ENCODE results near the gene GRID2.
"Not testable (repeated sequence)": the region's sequence is repeated elsewhere in the genome, so short reads cannot be mapped to it uniquely, and the experiment has no call there.

Gene GRID2

GRCh38 chr4:92359491-92359890 lies 55.7 kb downstream of the GRID2 start:
- H3K27ac ChIP-seq (ENCODE audit: low read depth, low read length): peak overlapping the region; percentile 57
- no peaks in the 10 kb centered on the region for H3K9me3 ChIP-seq (ENCODE audit: control insufficient read depth, insufficient read depth, low read length)
- no peaks in the 10 kb centered on the region for H3K36me3 ChIP-seq (ENCODE audit: control insufficient read depth, insufficient read depth, low read length)
- H3K4me1 ChIP-seq (ENCODE audit: control insufficient read depth, insufficient read depth, low read length): peaks cover 45% of the 10 kb centered on the region
- no peaks in the 10 kb centered on the region for H3K27me3 ChIP-seq (ENCODE audit: control insufficient read depth, insufficient read depth, low read length)
- H3K9ac ChIP-seq (ENCODE audit: low read depth, low read length): no peak overlapping the region
- H3K4me3 ChIP-seq (ENCODE audit: low read depth, low read length): no peak overlapping the region; the same call in 1 of the 2 replicates

- no peak overlapping the region for H3K9ac ChIP-seq (ENCODE audit: low read depth, low read length)
- no peaks in the 10 kb centered on the region for H3K36me3 ChIP-seq (ENCODE audit: control insufficient read depth, insufficient read depth, low read length)
- no peak overlapping the region for H3K27ac ChIP-seq (ENCODE audit: low read depth, low read length)
- peaks cover 46% of the 10 kb centered on the region for H3K4me1 ChIP-seq (ENCODE audit: control insufficient read depth, insufficient read depth, low read length)
- H3K9me3 ChIP-seq (ENCODE audit: control insufficient read depth, insufficient read depth, low read length): no peaks in the 10 kb centered on the region
- H3K27me3 ChIP-seq (ENCODE audit: control insufficient read depth, insufficient read depth, low read length): no peaks in the 10 kb centered on the region
- H3K4me3 ChIP-seq (ENCODE audit: low read depth, low read length): no peak overlapping the region
Measured at GRCh38 chr4:92362028-92362427, 58.3 kb downstream of the GRID2 start.

- Histone ChIP-seq H3K4me3 (ENCODE audit: low read depth, low read length) (no peak overlapping the region), H3K27ac (ENCODE audit: low read depth, low read length) (no peak overlapping the region), H3K27me3 (ENCODE audit: control insufficient read depth, insufficient read depth, low read length) (no peaks in the 10 kb centered on the region), H3K36me3 (ENCODE audit: control insufficient read depth, insufficient read depth, low read length) (no peaks in the 10 kb centered on the region), H3K9ac (ENCODE audit: low read depth, low read length) (no peak overlapping the region), H3K9me3 (ENCODE audit: control insufficient read depth, insufficient read depth, low read length) (no peaks in the 10 kb centered on the region), H3K4me1 (ENCODE audit: control insufficient read depth, insufficient read depth, low read length) (peaks cover 16% of the 10 kb centered on the region)
Measured at GRCh38 chr4:92368653-92369052, 64.9 kb downstream of the GRID2 start.

GRCh38 chr4:92381616-92382015 lies 77.8 kb downstream of the GRID2 start:
- no peak overlapping the region for H3K4me3 ChIP-seq (ENCODE audit: low read depth, low read length)
- H3K9ac ChIP-seq (ENCODE audit: low read depth, low read length): no peak overlapping the region
- H3K4me1 ChIP-seq (ENCODE audit: control insufficient read depth, insufficient read depth, low read length): peaks cover 19% of the 10 kb centered on the region; the same call in 1 of the 2 replicates
- H3K27me3 ChIP-seq (ENCODE audit: control insufficient read depth, insufficient read depth, low read length): no peaks in the 10 kb centered on the region
- peaks cover 9% of the 10 kb centered on the region; the same call in 1 of the 2 replicates for H3K9me3 ChIP-seq (ENCODE audit: control insufficient read depth, insufficient read depth, low read length)
- H3K36me3 ChIP-seq (ENCODE audit: control insufficient read depth, insufficient read depth, low read length): no peaks in the 10 kb centered on the region
- no peak overlapping the region for H3K27ac ChIP-seq (ENCODE audit: low read depth, low read length)

GRCh38 chr4:92382128-92382527 lies 78.4 kb downstream of the GRID2 start:
- H3K27ac ChIP-seq (ENCODE audit: low read depth, low read length): no peak overlapping the region
- peaks cover 20% of the 10 kb centered on the region; the same call in 1 of the 2 replicates for H3K4me1 ChIP-seq (ENCODE audit: control insufficient read depth, insufficient read depth, low read length)
- no peaks in the 10 kb centered on the region for H3K27me3 ChIP-seq (ENCODE audit: control insufficient read depth, insufficient read depth, low read length)
- 0 out of 2 replicates have a peak, but pooled peaks cover 4% of the 10 kb centered on the region for H3K9me3 ChIP-seq (ENCODE audit: control insufficient read depth, insufficient read depth, low read length)
- no peak overlapping the region for H3K4me3 ChIP-seq (ENCODE audit: low read depth, low read length)
- H3K9ac ChIP-seq (ENCODE audit: low read depth, low read length): no peak overlapping the region
- no peaks in the 10 kb centered on the region for H3K36me3 ChIP-seq (ENCODE audit: control insufficient read depth, insufficient read depth, low read length)

- Histone ChIP-seq H3K9me3 (ENCODE audit: control insufficient read depth, insufficient read depth, low read length) (no peaks in the 10 kb centered on the region), H3K27me3 (ENCODE audit: control insufficient read depth, insufficient read depth, low read length) (no peaks in the 10 kb centered on the region), H3K27ac (ENCODE audit: low read depth, low read length) (no peak overlapping the region), H3K4me1 (ENCODE audit: control insufficient read depth, insufficient read depth, low read length) (peaks cover 31% of the 10 kb centered on the region), H3K4me3 (ENCODE audit: low read depth, low read length) (no peak overlapping the region), H3K9ac (ENCODE audit: low read depth, low read length) (no peak overlapping the region), H3K36me3 (ENCODE audit: control insufficient read depth, insufficient read depth, low read length) (no peaks in the 10 kb centered on the region)
Measured at GRCh38 chr4:92387459-92388069, 83.8 kb downstream of the GRID2 start.

- Histone ChIP-seq H3K4me1 (ENCODE audit: control insufficient read depth, insufficient read depth, low read length) (peaks cover 56% of the 10 kb centered on the region), H3K27me3 (ENCODE audit: control insufficient read depth, insufficient read depth, low read length) (no peaks in the 10 kb centered on the region), H3K36me3 (ENCODE audit: control insufficient read depth, insufficient read depth, low read length) (no peaks in the 10 kb centered on the region), H3K4me3 (ENCODE audit: low read depth, low read length) (no peak overlapping the region), H3K9ac (ENCODE audit: low read depth, low read length) (no peak overlapping the region), H3K27ac (ENCODE audit: low read depth, low read length) (no peak overlapping the region), H3K9me3 (ENCODE audit: control insufficient read depth, insufficient read depth, low read length) (no peaks in the 10 kb centered on the region)
Measured at GRCh38 chr4:92399032-92399431, 95.3 kb downstream of the GRID2 start.

GRCh38 chr4:92403525-92403924 lies 99.8 kb downstream of the GRID2 start:
- not testable (repeated sequence) for H3K9me3 ChIP-seq (ENCODE audit: control insufficient read depth, insufficient read depth, low read length); H3K27ac ChIP-seq (ENCODE audit: low read depth, low read length); H3K27me3 ChIP-seq (ENCODE audit: control insufficient read depth, insufficient read depth, low read length); H3K9ac ChIP-seq (ENCODE audit: low read depth, low read length); H3K4me3 ChIP-seq (ENCODE audit: low read depth, low read length); H3K36me3 ChIP-seq (ENCODE audit: control insufficient read depth, insufficient read depth, low read length)
- peaks cover 35% of the 10 kb centered on the region for H3K4me1 ChIP-seq (ENCODE audit: control insufficient read depth, insufficient read depth, low read length)

GRCh38 chr4:92406488-92406887 lies 102.7 kb downstream of the GRID2 start:
- no peak overlapping the region for H3K4me3 ChIP-seq (ENCODE audit: low read depth, low read length)
- H3K9ac ChIP-seq (ENCODE audit: low read depth, low read length): no peak overlapping the region
- H3K9me3 ChIP-seq (ENCODE audit: control insufficient read depth, insufficient read depth, low read length): no peaks in the 10 kb centered on the region
- H3K27me3 ChIP-seq (ENCODE audit: control insufficient read depth, insufficient read depth, low read length): no peaks in the 10 kb centered on the region
- H3K36me3 ChIP-seq (ENCODE audit: control insufficient read depth, insufficient read depth, low read length): no peaks in the 10 kb centered on the region
- H3K4me1 ChIP-seq (ENCODE audit: control insufficient read depth, insufficient read depth, low read length): peaks cover 13% of the 10 kb centered on the region
- no peak overlapping the region for H3K27ac ChIP-seq (ENCODE audit: low read depth, low read length)

GRCh38 chr4:92421920-92422319 lies 118.2 kb downstream of the GRID2 start:
- peaks cover 39% of the 10 kb centered on the region for H3K4me1 ChIP-seq (ENCODE audit: control insufficient read depth, insufficient read depth, low read length)
- H3K36me3 ChIP-seq (ENCODE audit: control insufficient read depth, insufficient read depth, low read length): no peaks in the 10 kb centered on the region
- no peak overlapping the region for H3K9ac ChIP-seq (ENCODE audit: low read depth, low read length)
- no peak overlapping the region for H3K27ac ChIP-seq (ENCODE audit: low read depth, low read length)
- peaks cover 7% of the 10 kb centered on the region; the same call in 1 of the 2 replicates for H3K27me3 ChIP-seq (ENCODE audit: control insufficient read depth, insufficient read depth, low read length)
- H3K9me3 ChIP-seq (ENCODE audit: control insufficient read depth, insufficient read depth, low read length): no peaks in the 10 kb centered on the region
- H3K4me3 ChIP-seq (ENCODE audit: low read depth, low read length): no peak overlapping the region

GRCh38 chr4:92433272-92433758 lies 129.5 kb downstream of the GRID2 start:
- H3K9ac ChIP-seq (ENCODE audit: low read depth, low read length): peak overlapping the region; percentile 10

More at GRCh38 chr4:92433272-92433758, 129.5 kb downstream of the GRID2 start:
- Histone ChIP-seq H3K9me3 (ENCODE audit: control insufficient read depth, insufficient read depth, low read length) (peaks cover 20% of the 10 kb centered on the region), H3K27me3 (ENCODE audit: control insufficient read depth, insufficient read depth, low read length) (no peaks in the 10 kb centered on the region), H3K27ac (ENCODE audit: low read depth, low read length) (peak overlapping the region; percentile 82), H3K36me3 (ENCODE audit: control insufficient read depth, insufficient read depth, low read length) (peaks cover 6% of the 10 kb centered on the region; the same call in 1 of the 2 replicates), H3K4me3 (ENCODE audit: low read depth, low read length) (0 out of 2 replicates have a peak overlapping the region, but pooled peaks have one; percentile 5), H3K4me1 (ENCODE audit: control insufficient read depth, insufficient read depth, low read length) (peaks cover 50% of the 10 kb centered on the region)
